Heart left ventricle (tissue), 16 donors: ENCODE measurements around the gene YPEL3. TPM values are rescaled to one million over a fixed set of nuclear protein-coding genes. Genes with fewer than 3 reads are reported as not detected.

Source experiments
- ATAC-seq, 4 donors: fragments of 200-7000 bp; cut with Tn5 transposase; one replicate each; pipeline ENCODE4 v1.9.1; 2020 to 2022; ENCODE audit warnings: moderate library complexity in 4 of 4, mild to moderate bottlenecking in 3 of 4, moderate number of reproducible peaks in 1 of 4
- DNase-seq, 5 donors: peaks; one replicate each; pipeline ENCODE4 v3.0.0-alpha.2; 2020
- H3K27ac ChIP-seq, 12 donors: fragments of 200-600 bp; sonication (generic) in 4 of 12; one replicate each; pipeline versions ENCODE4 v1.5.0 to v1.8.0; 2016 to 2022; ENCODE audit warnings: mild to moderate bottlenecking in 2 of 12
- H3K27me3 ChIP-seq, 9 donors: fragments of 200-600 bp; sonication (generic) in 2 of 9; one replicate each; pipeline versions ENCODE4 v1.5.1 to v1.8.0; 2016 to 2022; ENCODE audit warnings: mild to moderate bottlenecking in 3 of 9
- H3K36me3 ChIP-seq, 9 donors: fragments of 200-600 bp; sonication (generic) in 2 of 9; one replicate each; pipeline versions ENCODE4 v1.5.0 to v1.8.0; 2018 to 2022; ENCODE audit warnings: mild to moderate bottlenecking in 2 of 9
- H3K4me1 ChIP-seq, 12 donors: fragments of 200-600 bp; sonication (generic) in 4 of 12; one replicate each; pipeline versions ENCODE4 v1.5.0 to v1.8.0; 2016 to 2022; ENCODE audit warnings: mild to moderate bottlenecking in 3 of 12
- H3K4me3 ChIP-seq, 12 donors: fragments of 200-600 bp; sonication (generic) in 4 of 12; one replicate each; pipeline versions ENCODE4 v1.5.0 to v1.8.0; 2017 to 2022; ENCODE audit warnings: mild to moderate bottlenecking in 9 of 12, moderate library complexity in 4 of 12
- H3K9me3 ChIP-seq, 12 donors: fragments of 200-600 bp; sonication (generic) in 4 of 12; one replicate each; pipeline versions ENCODE4 v1.5.0 to v1.8.0; 2016 to 2022; ENCODE audit warnings: mild to moderate bottlenecking in 1 of 12
- POLR2A ChIP-seq, 2 donors: fragments of 450-650 bp; IDR thresholded peaks; one replicate each; pipeline ENCODE4 v1.6.1; 2017; ENCODE audit warnings: antibody characterized with exemption in 2 of 2, mild to moderate bottlenecking in 2 of 2, moderate library complexity in 2 of 2
- WGBS, 4 donors: extraction: QIAGEN DNeasy Blood & Tissue Kit in 2 of 4; methylation state at CpG; one replicate each; pipeline versions ENCODE4 v1.1.5 to v1.1.7; 2013 to 2018; 5-methylcytosine and 5-hydroxymethylcytosine counted together
- intact Hi-C, 10 donors: fragments of 100-400 bp; cut with DNase I; formaldehyde crosslinking; loops; one replicate each; pipeline versions ENCODE4 v1.11.1 to v1.14.2; 2022
- polyA plus RNA-seq, 2 donors: library from polyadenylated mRNA; stranded (reverse); fragments of 200-250 nt; gene quantifications; one replicate each; pipeline ENCODE4 v1.2.3, GENCODE V29; 2013
- total RNA-seq, 9 donors: library from RNA; depleted of rRNA in 2 of 9; stranded (reverse); fragments of >200 nt in 2 of 9; fragmentation: NEBNext Ultra II Directional in 3 of 9; extraction: Animal tissue kit (Norgen Biotek cat#: 25700) in 3 of 9; gene quantifications; one replicate each; pipeline versions ENCODE4 v1.1.0 to v1.2.4, GENCODE V29; 2016 to 2023
- TF ChIP-seq, protein P1 (sequence below), 12 donors: fragments of 200-600 bp; sonication (generic) in 4 of 12; IDR thresholded peaks; one replicate each; pipeline versions ENCODE4 v1.5.0 to v1.8.0; 2018 to 2022; ENCODE audit warnings: antibody characterized with exemption in 12 of 12, mild to moderate bottlenecking in 5 of 12
- donor health status: ischemic (EF 13 %, LVEDD 7.1; RV severe dilation, severe dysfunction).
- donor health status: healthy with polysubstance abuse.
- donor health status: DM: no; HTN: yes; CAD: no.
- donor health status: DM: no; HTN: no; CAD: no.
- donor health status: ischemic (EF 25% LVEDD 6.9; RV normal size, moderate dysfunction).
- donor health status: ischemic (EF 25% LVEDD 5.7; RV mildly dilated, moderate dysfunction).
- donor health status: healthy.
- donor health status: DM: yes; HTN: yes; CAD: no.
- donor health status: ischemic (EF 35%, LVEDD 5.7; RV mildly dilated, moderate dysfunction).
- donor health status: nonischemic (EF 11% LVEDD 7.7; RV severe dilation, severe dysfunction).
- donor health status: DM: yes; HTN: yes; CAD: no.
- donor health status: PGD.
- donor health status: ischemic (EF 29% LVEDD 5.4; RV normal size, mild dysfunction).
- donor health status: nonischemic (EF 23%, LVEDD 6.1; RV moderate dilation, normal function).

Gene YPEL3
- total and polyA plus RNA-seq, 11 donors, result 34.8 to 248 (median 50.3) TPM

GRCh38 chr16:30090610-30091331 is 5.2 kb downstream of the YPEL3 start:
- Histone ChIP-seq H3K27me3 (no peaks in the 10 kb centered on the region), H3K4me1 (peaks cover 4 to 72% (median 39%) of the 10 kb centered on the region in 12 donors), H3K4me3 (peak overlapping the region in 10 of 12 donors; percentile 41 to 66 (median 58)), H3K9me3 (no peaks in the 10 kb centered on the region), H3K27ac (peak overlapping the region in 11 of 12 donors; percentile 9 to 94 (median 87)), H3K36me3 (peaks cover 0 to 25% (median 15%) of the 10 kb centered on the region in 9 donors)
- intact Hi-C loops, result loop anchor here in 5 of 10 donors (2.0 to 10.0 kb wide), 6 partner anchors 14 to 324 kb away; partner anchors contain the start of genes ZNF771 (in 2 of the 5), CD2BP2 (in 1 of the 5) and TLCD3B (in 1 of the 5)
- peak in 1 of 5 donors; percentile 62 for DNase-seq
- WGBS, 4 donors, result 72 to 81% (median 74%) methylated on average over 13 to 26 of the region's 26 CpGs
- ATAC-seq, result no peak
- no peak for TF ChIP-seq POLR2A (IDR thresholded peaks at IDR 0.05)
- TF ChIP-seq, protein P1, sequence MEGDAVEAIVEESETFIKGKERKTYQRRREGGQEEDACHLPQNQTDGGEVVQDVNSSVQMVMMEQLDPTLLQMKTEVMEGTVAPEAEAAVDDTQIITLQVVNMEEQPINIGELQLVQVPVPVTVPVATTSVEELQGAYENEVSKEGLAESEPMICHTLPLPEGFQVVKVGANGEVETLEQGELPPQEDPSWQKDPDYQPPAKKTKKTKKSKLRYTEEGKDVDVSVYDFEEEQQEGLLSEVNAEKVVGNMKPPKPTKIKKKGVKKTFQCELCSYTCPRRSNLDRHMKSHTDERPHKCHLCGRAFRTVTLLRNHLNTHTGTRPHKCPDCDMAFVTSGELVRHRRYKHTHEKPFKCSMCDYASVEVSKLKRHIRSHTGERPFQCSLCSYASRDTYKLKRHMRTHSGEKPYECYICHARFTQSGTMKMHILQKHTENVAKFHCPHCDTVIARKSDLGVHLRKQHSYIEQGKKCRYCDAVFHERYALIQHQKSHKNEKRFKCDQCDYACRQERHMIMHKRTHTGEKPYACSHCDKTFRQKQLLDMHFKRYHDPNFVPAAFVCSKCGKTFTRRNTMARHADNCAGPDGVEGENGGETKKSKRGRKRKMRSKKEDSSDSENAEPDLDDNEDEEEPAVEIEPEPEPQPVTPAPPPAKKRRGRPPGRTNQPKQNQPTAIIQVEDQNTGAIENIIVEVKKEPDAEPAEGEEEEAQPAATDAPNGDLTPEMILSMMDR (IDR thresholded peaks at IDR 0.05), result no peak

- TF ChIP-seq POLR2A (IDR thresholded peaks at IDR 0.05), result no peak
- TF ChIP-seq, protein P1 (IDR thresholded peaks at IDR 0.05), result no peak
- DNase-seq, result peak in 1 of 5 donors; percentile 60
- no peak for ATAC-seq
- peaks cover 0 to 31% (median 22%) of the 10 kb centered on the region in 9 donors for H3K36me3 ChIP-seq
- H3K9me3 ChIP-seq, result no peaks in the 10 kb centered on the region
- H3K4me1 ChIP-seq, result peaks cover 0 to 66% (median 26%) of the 10 kb centered on the region in 12 donors
- H3K27me3 ChIP-seq, result no peaks in the 10 kb centered on the region
- intact Hi-C loops, result loop anchor here in 1 of 10 donors (5.0 kb wide), 1 partner anchor 318 kb away; the partner anchor contains the start of gene ZNF771
- 82 to 85% (median 83%) methylated on average over 22 of the region's 22 CpGs for WGBS, 4 donors
- H3K4me3 ChIP-seq, result no peak overlapping the region
- H3K27ac ChIP-seq, result peak overlapping the region in 1 of 12 donors; percentile 15
Measured at GRCh38 chr16:30088832-30089624, 7.0 kb downstream of the YPEL3 start.

- no peak overlapping the region for H3K27ac ChIP-seq
- 80% methylated on average over 10 of the region's 10 CpGs for WGBS, 4 donors
- ATAC-seq (no peak), DNase-seq (peak in 1 of 5 donors; percentile 25)
- H3K4me3 ChIP-seq, result no peak overlapping the region
- H3K27me3 ChIP-seq, result no peaks in the 10 kb centered on the region
- intact Hi-C loops, result loop anchor here in 1 of 10 donors (5.0 kb wide), 1 partner anchor 319 kb away; the partner anchor contains the start of gene ZNF771
- H3K4me1 ChIP-seq, result peaks cover 0 to 59% (median 24%) of the 10 kb centered on the region in 12 donors
- TF ChIP-seq POLR2A (IDR thresholded peaks at IDR 0.05), result no peak
- TF ChIP-seq, protein P1 (IDR thresholded peaks at IDR 0.05), result no peak
- peaks cover 0 to 32% (median 25%) of the 10 kb centered on the region in 9 donors for H3K36me3 ChIP-seq
- no peaks in the 10 kb centered on the region for H3K9me3 ChIP-seq
Measured at GRCh38 chr16:30088237-30088831, 7.7 kb downstream of the YPEL3 start.
